RCC 7860 (cell line): ENCODE data around the gene KCTD10.
"Not testable (repeated sequence)": the region's sequence is repeated elsewhere in the genome, so short reads cannot be mapped to it uniquely, and the experiment has no call there.

Source experiments
- DNase-seq: peaks from one replicate; pipeline ENCODE4 v3.0.0-alpha.2; 2015; ENCODE audit warnings: low spot score
- FAIRE-seq: peaks from 2 replicates; lab custom pipeline; 2012; peaks lifted over from hg19 to GRCh38; lab: Jason Lieb, UNC

The KCTD10 gene

DNA sequence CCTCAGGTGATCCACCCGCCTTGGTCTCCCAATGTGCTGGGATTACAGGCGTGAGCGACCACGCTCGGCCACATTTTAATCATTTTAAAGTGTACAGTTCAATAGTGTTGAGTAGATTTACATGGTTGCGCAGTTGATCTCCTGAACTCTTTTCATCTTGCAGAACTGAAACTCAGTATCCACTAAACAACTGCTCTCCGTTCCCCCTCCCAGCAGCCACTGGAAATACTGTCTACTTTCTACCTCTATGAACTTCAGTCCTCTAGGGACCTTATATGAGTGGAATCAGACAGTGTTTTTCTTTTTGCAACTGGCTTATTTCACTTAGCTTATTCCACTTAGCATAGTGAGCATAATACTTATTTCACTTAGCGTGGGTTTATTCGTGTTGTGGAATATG lies 53.7 kb downstream of the KCTD10 start:
- DNase-seq (no peak), FAIRE-seq (no peak)

- no peak for DNase-seq
- FAIRE-seq = no peak
Observed at GRCh38 chr12:109422251-109422650, 54.8 kb downstream of the KCTD10 start.

DNA sequence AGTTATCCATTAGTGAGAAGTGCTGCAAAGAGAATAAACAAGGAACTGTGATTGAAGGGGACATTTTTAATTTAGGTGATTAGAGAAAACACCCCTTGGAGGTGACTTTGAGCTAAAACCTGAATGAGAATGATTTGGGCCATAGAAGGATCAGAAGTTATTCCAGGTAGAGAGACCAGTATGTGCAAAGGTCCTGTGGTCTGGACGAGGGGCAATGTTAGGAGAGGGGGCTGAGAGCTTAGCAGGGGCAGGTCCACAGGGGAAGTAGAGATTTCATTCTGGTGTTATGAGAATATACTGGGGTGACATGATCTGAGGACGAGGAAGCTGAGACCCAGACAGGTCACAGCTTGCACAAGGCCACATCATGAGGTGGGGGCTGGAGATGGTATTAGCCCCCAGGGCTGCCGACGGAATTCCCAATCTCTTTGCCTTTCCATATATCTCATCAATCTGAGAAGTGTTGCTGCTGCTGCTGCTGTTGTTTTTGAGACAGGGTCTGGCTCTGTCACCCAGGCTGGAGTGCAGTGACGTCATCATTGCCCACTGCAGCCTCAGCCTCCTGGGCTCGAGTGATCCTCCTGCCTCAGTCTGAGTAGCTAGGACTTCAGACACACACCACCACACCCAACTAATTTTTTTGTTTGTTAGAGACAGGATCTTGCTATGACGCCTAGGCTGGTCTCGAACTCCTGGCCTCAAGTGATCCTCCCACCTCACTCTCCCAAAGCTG lies 55.6 kb downstream of the KCTD10 start:
- DNase-seq = no peak
- no peak for FAIRE-seq

DNA sequence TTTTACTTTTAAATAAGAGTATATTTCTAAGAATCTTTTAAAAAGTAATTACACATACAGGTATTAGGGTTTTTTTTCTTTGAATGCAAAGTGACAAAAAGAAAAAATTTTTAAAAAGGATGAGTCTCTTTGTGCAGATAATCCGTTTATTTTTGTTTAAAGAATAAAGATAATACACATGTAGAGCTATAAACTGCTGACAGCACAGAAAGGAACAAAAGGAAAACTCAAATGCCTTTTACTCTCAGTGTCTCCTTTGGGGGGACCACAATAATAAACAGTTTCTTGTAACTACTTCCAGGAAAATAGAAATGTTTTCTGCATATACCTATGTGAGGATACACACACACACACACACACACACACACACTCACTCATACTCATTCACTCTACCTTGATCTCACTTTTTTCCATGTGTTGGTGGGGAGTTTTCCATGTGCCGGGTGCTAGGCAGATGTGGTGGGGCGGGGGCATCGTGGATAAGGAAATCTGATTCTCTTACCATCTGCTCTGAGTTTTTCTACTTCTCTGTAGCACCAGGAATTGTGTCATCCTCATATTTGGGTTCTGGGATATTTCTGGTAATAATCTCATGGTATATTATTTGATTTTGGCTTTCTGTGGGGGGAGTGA lies 58.1 kb downstream of the KCTD10 start:
- FAIRE-seq (no peak), DNase-seq (no peak)

GRCh38 chr12:109406147-109406546 lies 71.0 kb downstream of the KCTD10 start:
- FAIRE-seq, DNase-seq: not testable (repeated sequence)

DNA sequence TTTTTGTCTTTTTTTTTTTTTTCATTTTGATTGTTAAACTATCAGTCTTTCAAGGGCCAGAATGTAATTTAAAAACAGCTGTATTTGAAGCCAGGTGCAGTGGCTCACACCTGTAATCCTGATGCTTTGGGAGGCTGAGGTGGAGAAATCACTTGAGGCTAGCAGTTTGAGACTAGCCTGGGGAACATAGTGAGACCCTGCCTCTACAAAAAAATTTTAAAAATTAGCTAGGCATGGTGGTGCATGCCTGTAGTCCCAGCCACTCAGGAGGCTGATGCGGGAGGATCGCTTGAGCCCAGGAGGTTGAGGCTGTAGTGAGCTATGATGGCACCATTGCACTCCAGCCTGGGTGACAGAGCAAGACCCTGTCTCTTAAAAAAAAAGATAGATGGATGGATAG lies 72.3 kb downstream of the KCTD10 start:
- not testable (repeated sequence) for FAIRE-seq, DNase-seq
